GM23248 (cell line): ENCODE results near the gene TTC16.

Source experiments
- EZH2 ChIP-seq: fragments of 200-600 bp; sonication (generic); IDR thresholded peaks from 2 replicates; pipeline ENCODE4 v1.6.1; 2018; ENCODE audit warnings: antibody characterized with exemption, mild to moderate bottlenecking; ENCODE audit not compliant: insufficient read depth, poor library complexity, severe bottlenecking
- EZH2phosphoT487 ChIP-seq: fragments of 200-600 bp; sonication (generic); IDR thresholded peaks from 2 replicates; pipeline ENCODE4 v1.6.1; 2018; ENCODE audit warnings: antibody characterized with exemption, moderate library complexity, mild to moderate bottlenecking, low read depth; ENCODE audit not compliant: insufficient read depth

GRCh38 chr9:127739614-127740330 is 23.9 kb downstream of the TTC16 start:
- TF ChIP-seq EZH2phosphoT487: no peak
- no peak for TF ChIP-seq EZH2
